ENCODE measurements around the gene HAPLN2.
"Not testable (repeated sequence)": the region's sequence is repeated elsewhere in the genome, so short reads cannot be mapped to it uniquely, and the experiment has no call there.

The HAPLN2 gene

GRCh38 chr1:156607344-156607743, 11.9 kb upstream of the HAPLN2 start:
- not testable (repeated sequence) for DNase-seq
- intact Hi-C loops (cut with DNase I): loop anchor here (10.0 kb wide), 1 partner anchor 223 kb away; no protein-coding TSS in a partner anchor

GRCh38 chr1:156608036-156608674, 11.1 kb upstream of the HAPLN2 start:
- intact Hi-C loops (cut with DNase I): loop anchor here (10.0 kb wide), 1 partner anchor 223 kb away; no protein-coding TSS in a partner anchor
- peak in 37 of 42 donors; percentile 39 to 87 (median 73) for DNase-seq

GRCh38 chr1:156608981-156609380, 10.2 kb upstream of the HAPLN2 start:
- intact Hi-C loops (cut with DNase I): loop anchor here (10.0 kb wide), 1 partner anchor 224 kb away; no protein-coding TSS in a partner anchor
- peak in 20 of 42 donors; percentile 35 to 78 (median 52) for DNase-seq

DNA sequence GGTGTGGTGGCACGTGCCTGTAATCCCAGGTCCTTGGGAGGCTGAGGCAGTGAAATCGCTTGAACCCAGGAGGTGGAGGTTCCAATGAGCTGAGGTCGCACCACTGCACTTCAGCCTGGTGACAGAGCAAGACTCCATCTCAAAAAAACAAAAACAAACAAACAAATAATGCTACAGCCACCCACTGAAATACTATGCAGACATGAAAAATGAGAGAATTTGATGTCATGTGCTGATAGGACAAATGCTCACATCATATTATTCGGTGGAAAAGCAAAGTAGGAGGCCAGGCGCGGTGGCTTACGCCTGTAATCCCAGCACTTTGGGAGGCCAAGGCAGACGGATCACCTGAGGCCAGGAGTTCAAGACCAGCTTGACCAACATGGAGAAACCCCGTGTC, 9.1 kb upstream of the HAPLN2 start:
- DNase-seq; intact Hi-C loops (cut with DNase I): not testable (repeated sequence)

DNA sequence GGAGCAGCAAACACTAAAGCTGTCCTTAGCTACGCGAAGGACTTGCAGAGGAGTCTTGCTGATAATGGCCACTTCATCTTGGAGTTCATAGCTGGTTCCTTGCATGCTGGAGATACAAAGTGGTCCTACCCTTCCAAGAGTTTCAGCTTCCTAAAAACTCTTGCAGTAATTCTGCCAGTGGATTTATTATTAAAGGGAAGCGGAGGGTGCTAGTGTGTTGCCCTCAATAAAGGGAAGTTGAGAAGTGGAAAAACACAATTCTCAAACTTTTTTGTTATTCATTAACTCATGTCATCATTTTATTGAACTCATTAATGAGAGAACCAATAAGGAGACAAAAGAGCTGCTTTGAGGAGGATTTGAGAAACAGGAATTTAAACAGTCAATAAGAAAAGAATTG, 6.5 kb upstream of the HAPLN2 start:
- DNase-seq: no peak
- intact Hi-C loops (cut with DNase I): no loop called here

GRCh38 chr1:156615946-156616345, 3.3 kb upstream of the HAPLN2 start:
- intact Hi-C loops (cut with DNase I): no loop called here
- peak in 4 of 42 donors; percentile 39 to 71 (median 49) for DNase-seq

DNA sequence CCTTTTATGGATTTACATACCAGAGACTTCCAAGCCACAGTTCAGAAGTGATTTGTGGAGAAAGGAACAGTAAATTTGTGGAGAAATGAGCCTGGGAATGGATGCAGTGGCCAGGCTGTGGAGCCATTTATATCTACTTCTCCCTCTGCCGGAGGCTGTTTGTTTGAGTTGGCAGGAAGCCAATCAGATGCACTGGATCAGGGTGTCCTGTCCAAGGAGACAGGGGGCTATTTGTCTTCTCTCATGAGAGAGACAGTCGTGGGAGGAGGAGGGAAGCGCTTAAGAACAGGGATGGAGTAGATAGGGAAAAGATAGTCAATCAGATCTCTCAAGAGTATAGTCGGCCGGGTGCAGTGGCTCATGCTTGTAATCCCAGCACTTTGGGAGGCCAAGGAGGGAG, 2.8 kb upstream of the HAPLN2 start:
- DNase-seq: peak; percentile 43 to 94 (median 79)
- intact Hi-C loops (cut with DNase I): no loop called here

- intact Hi-C loops (cut with DNase I): no loop called here
- no peak for DNase-seq
These were observed 354 bp downstream of the HAPLN2 start for GRCh38 chr1:156619582-156619955.

DNA sequence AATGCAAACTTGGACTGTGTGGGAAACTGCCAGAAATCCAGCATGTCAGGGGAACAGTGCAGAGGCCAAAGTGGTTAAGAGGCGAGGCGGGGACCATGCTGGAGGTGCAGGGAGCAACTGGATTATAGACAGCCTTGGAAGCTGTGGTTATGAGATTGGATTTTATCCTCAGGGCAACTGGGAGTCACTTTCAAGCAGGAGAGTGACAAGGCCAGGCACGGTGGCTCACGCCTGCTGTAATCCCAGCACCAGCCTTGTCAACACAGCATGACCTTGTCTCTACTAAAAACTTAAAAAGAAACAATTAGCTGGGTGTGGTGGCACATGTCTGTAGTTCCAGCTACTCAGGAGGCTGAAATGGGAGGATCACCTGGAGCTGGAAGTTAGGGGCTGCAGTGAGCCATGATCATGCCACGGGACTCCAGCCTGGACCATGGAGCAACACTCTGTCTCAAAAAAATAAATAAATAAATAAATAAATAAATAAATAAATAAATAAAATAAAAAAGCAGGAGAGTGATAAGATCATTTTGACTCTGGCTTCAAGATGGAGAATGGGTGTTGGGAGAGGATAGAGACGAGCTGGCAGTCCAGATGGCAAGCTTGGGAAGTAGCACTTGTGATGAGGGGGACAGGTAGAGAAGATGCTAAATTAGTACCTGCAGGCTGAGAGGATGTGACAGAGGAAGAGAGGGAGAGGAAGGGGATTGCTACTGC, 3.5 kb downstream of the HAPLN2 start:
- DNase-seq: peak in 1 of 42 donors; percentile 32
- intact Hi-C loops (cut with DNase I): no loop called here

GRCh38 chr1:156623946-156624813, 5.0 kb downstream of the HAPLN2 start:
- intact Hi-C loops (cut with DNase I): loop anchor here (2.0 kb wide), 1 partner anchor 35 kb away; no protein-coding TSS in a partner anchor
- peak in 39 of 42 donors; percentile 47 to 84 (median 68) for DNase-seq

DNA sequence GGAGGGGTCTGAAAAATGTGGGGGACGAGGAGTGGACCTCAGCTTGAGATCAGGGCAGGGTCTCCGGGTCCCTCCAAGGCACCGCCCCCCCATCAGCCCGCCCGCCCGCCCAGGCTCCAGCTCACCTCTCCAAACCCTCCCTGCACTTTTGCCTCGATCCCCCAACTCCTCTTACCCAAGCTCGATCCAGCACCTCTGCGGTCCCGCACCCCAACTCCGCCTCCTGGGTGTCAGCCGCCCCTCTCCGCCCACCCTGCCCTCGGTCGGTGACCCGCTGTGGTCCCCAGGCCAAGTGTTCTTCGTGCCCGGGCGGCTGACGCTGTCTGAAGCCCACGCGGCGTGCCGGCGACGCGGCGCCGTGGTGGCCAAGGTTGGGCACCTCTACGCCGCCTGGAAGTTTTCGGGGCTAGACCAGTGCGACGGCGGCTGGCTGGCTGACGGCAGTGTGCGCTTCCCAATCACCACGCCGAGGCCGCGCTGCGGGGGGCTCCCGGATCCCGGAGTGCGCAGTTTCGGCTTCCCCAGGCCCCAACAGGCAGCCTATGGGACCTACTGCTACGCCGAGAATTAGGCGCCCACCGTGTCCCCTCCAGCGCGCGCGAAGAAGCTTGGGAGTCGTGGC, 5.7 kb downstream of the HAPLN2 start:
- intact Hi-C loops (cut with DNase I): loop anchor here (2.0 kb wide), 1 partner anchor 34 kb away; no protein-coding TSS in a partner anchor
- peak in 4 of 42 donors; percentile 3 to 53 (median 38) for DNase-seq

GRCh38 chr1:156625436-156626078, 6.3 kb downstream of the HAPLN2 start:
- intact Hi-C loops (cut with DNase I): loop anchor here (2.0 kb wide), 1 partner anchor 33 kb away; no protein-coding TSS in a partner anchor

GRCh38 chr1:156626079-156626438, 6.8 kb downstream of the HAPLN2 start:
- intact Hi-C loops (cut with DNase I): no loop called here

More at GRCh38 chr1:156625436-156626078, 6.3 kb downstream of the HAPLN2 start:
- peak in 41 of 42 donors; percentile 43 to 90 (median 74) for DNase-seq

GRCh38 chr1:156627313-156627880, 8.2 kb downstream of the HAPLN2 start:
- DNase-seq: peak in 32 of 42 donors; percentile 39 to 87 (median 63)
- intact Hi-C loops (cut with DNase I): no loop called here

More at GRCh38 chr1:156626079-156626438, 6.8 kb downstream of the HAPLN2 start:
- no peak for DNase-seq

- intact Hi-C loops (cut with DNase I): no loop called here
- no peak for DNase-seq
These were observed 10.7 kb downstream of the HAPLN2 start for GRCh38 chr1:156629823-156630449.

DNA sequence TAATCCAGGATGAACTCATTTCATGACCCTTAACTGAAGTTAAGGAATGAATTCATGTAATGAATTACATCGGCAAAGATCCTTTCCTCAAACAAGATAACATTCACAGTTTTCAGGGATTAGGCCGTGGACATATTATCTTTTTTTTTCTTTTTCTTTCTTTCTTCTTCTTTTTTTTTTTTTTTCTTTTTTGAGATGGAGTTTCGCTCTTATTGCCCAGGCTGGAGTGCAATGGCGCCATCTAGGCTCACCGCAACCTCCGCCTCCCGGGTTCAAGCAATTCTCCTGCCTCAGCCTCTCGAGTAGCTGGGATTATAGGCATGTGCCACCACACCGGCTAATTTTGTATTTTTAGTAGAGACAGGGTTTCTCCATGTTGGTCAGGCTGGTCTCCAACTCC, 11.9 kb downstream of the HAPLN2 start:
- DNase-seq; intact Hi-C loops (cut with DNase I): not testable (repeated sequence)

DNA sequence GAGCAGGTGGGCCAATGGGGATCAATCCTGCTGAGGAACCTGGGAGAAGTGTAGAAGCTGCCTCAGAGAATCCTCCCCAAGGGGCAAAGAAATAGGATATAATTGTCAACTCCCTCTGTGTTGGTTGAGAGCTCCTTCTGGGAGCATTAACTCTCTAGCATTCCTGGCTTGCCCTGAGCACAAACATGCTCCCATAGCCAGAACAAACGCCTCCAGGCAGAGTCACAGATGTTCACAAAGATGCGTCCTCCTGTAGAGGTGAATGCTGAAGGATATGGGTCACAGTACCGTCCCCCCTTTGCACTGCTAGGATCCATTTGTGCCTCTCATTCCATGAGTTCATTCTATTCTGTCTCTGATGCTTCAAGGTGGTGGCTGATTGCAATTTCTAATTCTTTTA, 13.1 kb downstream of the HAPLN2 start:
- no peak for DNase-seq
- intact Hi-C loops (cut with DNase I): no loop called here

Data from head of caudate nucleus (tissue), 42 donors.